Measurements from ENCODE around the gene MOCOS.
"Not testable (repeated sequence)": the region's sequence is repeated elsewhere in the genome, so short reads cannot be mapped to it uniquely, and the experiment has no call there.

Gene MOCOS

GRCh38 chr18:36199691-36200295 is 12.5 kb downstream of the MOCOS start:
- DNase-seq: no peak
- H3K27ac ChIP-seq: no peak overlapping the region
- TF ChIP-seq CTCF (IDR thresholded peaks at IDR 0.05; ENCODE audit: low read depth, low read length, missing control alignments): no peak
- H3K4me3 ChIP-seq (ENCODE audit: low read depth, low read length): no peak overlapping the region
- in situ Hi-C loops (cut with HindIII; ENCODE audit: low pct_ligation_motif_present, low sequenced_read_pairs): no loop called here
- H3K36me3 ChIP-seq (replicated peaks): no peaks in the 10 kb centered on the region
- H3K27me3 ChIP-seq (replicated peaks): no peaks in the 10 kb centered on the region

DNA sequence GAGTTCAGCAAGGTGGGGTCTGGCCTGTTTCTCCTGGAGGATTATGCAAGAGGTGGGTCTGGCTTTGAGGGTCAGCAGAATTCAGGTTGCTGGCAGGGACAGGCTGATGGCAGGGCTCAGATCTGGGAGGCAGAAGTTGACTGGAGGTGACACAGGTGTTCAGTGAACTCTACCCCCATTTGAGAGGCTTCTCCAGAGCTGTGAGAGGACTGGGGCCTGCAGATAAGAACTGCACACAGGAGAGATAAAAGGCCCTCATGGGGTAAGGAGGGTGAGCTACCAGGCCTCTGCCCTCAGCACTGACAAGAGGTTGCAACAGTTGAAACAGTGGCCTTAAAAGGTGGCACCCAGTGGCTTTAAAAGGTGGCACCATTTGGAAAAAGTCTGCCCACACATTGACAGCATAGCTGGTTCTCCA is 13.1 kb downstream of the MOCOS start:
- no peak for TF ChIP-seq CTCF (IDR thresholded peaks at IDR 0.05; ENCODE audit: low read depth, low read length, missing control alignments)
- Histone ChIP-seq H3K4me3 (ENCODE audit: low read depth, low read length) (no peak overlapping the region), H3K36me3 (replicated peaks) (no peaks in the 10 kb centered on the region), H3K27me3 (replicated peaks) (no peaks in the 10 kb centered on the region), H3K27ac (no peak overlapping the region)
- no peak for DNase-seq
- in situ Hi-C loops (cut with HindIII; ENCODE audit: low pct_ligation_motif_present, low sequenced_read_pairs): no loop called here

GRCh38 chr18:36201765-36202164 is 14.5 kb downstream of the MOCOS start:
- TF ChIP-seq CTCF (IDR thresholded peaks at IDR 0.05; ENCODE audit: low read depth, low read length, missing control alignments): no peak
- Histone ChIP-seq H3K27me3 (replicated peaks) (no peaks in the 10 kb centered on the region), H3K4me3 (ENCODE audit: low read depth, low read length) (no peak overlapping the region), H3K36me3 (replicated peaks) (no peaks in the 10 kb centered on the region), H3K27ac (no peak overlapping the region)
- DNase-seq: no peak
- in situ Hi-C loops (cut with HindIII; ENCODE audit: low pct_ligation_motif_present, low sequenced_read_pairs): no loop called here

DNA sequence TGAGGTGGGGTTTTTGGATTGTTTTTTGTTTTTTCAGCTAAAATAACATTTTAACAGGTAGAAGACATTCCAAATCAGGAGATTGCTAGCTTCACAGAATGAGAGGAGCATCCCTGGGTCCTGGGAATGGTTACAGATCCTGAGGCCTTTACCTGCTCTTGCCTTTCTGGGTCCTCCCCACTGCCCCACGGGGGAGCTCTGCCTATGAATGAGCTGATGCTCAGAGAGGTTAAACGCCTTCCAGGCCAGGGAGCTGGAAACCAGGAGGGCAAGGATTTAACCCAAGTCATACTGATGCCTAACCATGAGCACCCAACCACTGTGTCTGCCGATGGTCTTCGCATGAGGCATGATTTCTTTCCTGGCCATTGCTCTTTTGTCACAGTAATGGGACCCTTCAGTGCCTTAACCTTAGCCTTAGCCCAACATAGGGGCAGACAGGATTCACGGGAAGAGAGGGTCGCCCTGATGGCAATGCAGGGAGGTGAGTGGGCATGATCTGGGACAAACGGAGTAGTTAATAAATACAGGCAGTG is 16.1 kb downstream of the MOCOS start:
- Histone ChIP-seq H3K4me3 (ENCODE audit: low read depth, low read length) (no peak overlapping the region), H3K36me3 (replicated peaks) (no peaks in the 10 kb centered on the region), H3K27ac (no peak overlapping the region), H3K27me3 (replicated peaks) (no peaks in the 10 kb centered on the region)
- in situ Hi-C loops (cut with HindIII; ENCODE audit: low pct_ligation_motif_present, low sequenced_read_pairs): no loop called here
- DNase-seq: no peak
- TF ChIP-seq CTCF (IDR thresholded peaks at IDR 0.05; ENCODE audit: low read depth, low read length, missing control alignments): no peak

DNA sequence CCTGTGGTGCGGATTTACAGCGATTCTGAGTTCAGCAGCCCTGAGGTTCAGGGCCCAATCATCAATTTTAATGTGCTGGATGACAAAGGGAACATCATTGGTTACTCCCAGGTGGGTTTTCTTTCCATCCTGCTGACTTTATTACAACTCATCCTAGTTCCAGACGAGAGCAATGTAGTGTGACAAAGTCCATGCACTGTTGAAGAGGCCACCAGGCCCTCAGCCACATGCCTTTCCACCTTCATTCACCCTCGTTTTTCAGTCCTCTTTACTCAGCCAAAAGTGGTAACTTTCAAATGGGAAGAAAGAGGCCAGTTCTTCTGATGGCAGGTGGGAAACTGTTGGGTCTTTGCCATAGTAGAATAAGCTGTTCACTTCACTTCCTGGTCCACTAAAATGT is 17.9 kb downstream of the MOCOS start:
- Histone ChIP-seq H3K4me3 (ENCODE audit: low read depth, low read length) (no peak overlapping the region), H3K27me3 (replicated peaks) (no peaks in the 10 kb centered on the region), H3K36me3 (replicated peaks) (no peaks in the 10 kb centered on the region), H3K27ac (no peak overlapping the region)
- TF ChIP-seq CTCF (IDR thresholded peaks at IDR 0.05; ENCODE audit: low read depth, low read length, missing control alignments): no peak
- in situ Hi-C loops (cut with HindIII; ENCODE audit: low pct_ligation_motif_present, low sequenced_read_pairs): no loop called here
- DNase-seq: no peak

DNA sequence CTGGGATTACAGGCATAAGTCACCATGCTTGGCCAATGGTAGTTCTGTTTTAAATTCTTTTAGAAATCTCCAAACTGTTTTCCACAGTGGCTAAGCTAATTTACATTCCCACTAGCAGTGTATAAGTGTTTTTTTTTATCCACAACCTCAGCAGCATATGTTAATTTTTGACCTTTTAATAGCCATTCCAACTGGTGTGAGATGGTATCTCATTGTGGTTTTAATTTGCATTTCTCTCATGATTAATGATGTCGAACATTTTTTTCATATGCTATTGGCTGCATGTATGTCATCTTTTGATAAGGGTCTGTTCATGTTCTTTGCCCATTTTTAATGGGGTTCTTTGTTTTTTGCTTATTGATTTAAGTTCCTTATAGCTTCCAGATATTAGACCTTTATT is 20.0 kb downstream of the MOCOS start:
- H3K27ac ChIP-seq: no peak overlapping the region
- no peaks in the 10 kb centered on the region for H3K27me3 ChIP-seq (replicated peaks)
- no peak overlapping the region for H3K4me3 ChIP-seq (ENCODE audit: low read depth, low read length)
- in situ Hi-C loops (cut with HindIII; ENCODE audit: low pct_ligation_motif_present, low sequenced_read_pairs): no loop called here
- no peak for TF ChIP-seq CTCF (IDR thresholded peaks at IDR 0.05; ENCODE audit: low read depth, low read length, missing control alignments)
- DNase-seq: no peak
- H3K36me3 ChIP-seq (replicated peaks): no peaks in the 10 kb centered on the region

GRCh38 chr18:36207969-36208368 is 20.7 kb downstream of the MOCOS start:
- DNase-seq; H3K27ac ChIP-seq; H3K27me3 ChIP-seq (replicated peaks); H3K36me3 ChIP-seq (replicated peaks); in situ Hi-C loops (cut with HindIII; ENCODE audit: low pct_ligation_motif_present, low sequenced_read_pairs); H3K4me3 ChIP-seq (ENCODE audit: low read depth, low read length): not testable (repeated sequence)
